HG03565 (cell line): ENCODE measurements around the gene MEAF6.
"Not testable (repeated sequence)": the region's sequence is repeated elsewhere in the genome, so short reads cannot be mapped to it uniquely, and the experiment has no call there.

Experiments
- ATAC-seq: cut with Tn5 transposase; IDR thresholded peaks from one replicate; pipeline ENCODE4 v1.9.1; 2021; ENCODE audit warnings: mild to moderate bottlenecking, moderate library complexity; ENCODE audit not compliant: unreplicated experiment

MEAF6 gene

GRCh38 chr1:37532418-37533156 lies 18.0 kb upstream of the MEAF6 start:
- ATAC-seq = not testable (repeated sequence)

- not testable (repeated sequence) for ATAC-seq
Measured at GRCh38 chr1:37529888-37530287, 15.3 kb upstream of the MEAF6 start.

- no peak for ATAC-seq
Measured at GRCh38 chr1:37519613-37520012, 5.0 kb upstream of the MEAF6 start.

- ATAC-seq = not testable (repeated sequence)
Measured at GRCh38 chr1:37518929-37519328, 4.4 kb upstream of the MEAF6 start.

GRCh38 chr1:37518241-37518640 lies 3.7 kb upstream of the MEAF6 start:
- not testable (repeated sequence) for ATAC-seq

GRCh38 chr1:37517569-37517968 lies 3.0 kb upstream of the MEAF6 start:
- ATAC-seq = no peak

- ATAC-seq = no peak
Measured at GRCh38 chr1:37515185-37516034, 844 bp upstream of the MEAF6 start.

GRCh38 chr1:37513795-37514349 lies 694 bp downstream of the MEAF6 start:
- ATAC-seq = no peak

- ATAC-seq = no peak
Measured at GRCh38 chr1:37509181-37509580, 5.4 kb downstream of the MEAF6 start.

GRCh38 chr1:37506740-37507139 lies 7.8 kb downstream of the MEAF6 start:
- no peak for ATAC-seq

- not testable (repeated sequence) for ATAC-seq
Measured at GRCh38 chr1:37502791-37503190, 11.8 kb downstream of the MEAF6 start.

- ATAC-seq = no peak
Measured at GRCh38 chr1:37502104-37502503, 12.5 kb downstream of the MEAF6 start.

- ATAC-seq = no peak
Measured at GRCh38 chr1:37501661-37502060, 12.9 kb downstream of the MEAF6 start.

GRCh38 chr1:37498872-37499617 lies 15.5 kb downstream of the MEAF6 start:
- no peak for ATAC-seq

- no peak for ATAC-seq
Measured at GRCh38 chr1:37497832-37498231, 16.7 kb downstream of the MEAF6 start.

- no peak for ATAC-seq
Measured at GRCh38 chr1:37495875-37496274, 18.7 kb downstream of the MEAF6 start.

GRCh38 chr1:37493336-37494098 lies 21.0 kb downstream of the MEAF6 start:
- ATAC-seq = no peak

- no peak for ATAC-seq
Measured at GRCh38 chr1:37487619-37487984, 27.0 kb downstream of the MEAF6 start.

GRCh38 chr1:37486680-37487618 lies 27.6 kb downstream of the MEAF6 start:
- ATAC-seq = no peak
